Measurements from ENCODE around the gene RBM4B. TPM values are rescaled to one million over a fixed set of nuclear protein-coding genes. Genes with fewer than 3 reads are reported as not detected.

RBM4B gene
- total and polyA plus RNA-seq, 2 of the 13 experiments (the other 11 are each of a cell fraction or from before 2014, with no cell fraction given) = 25.8 to 32.4 TPM

DNA sequence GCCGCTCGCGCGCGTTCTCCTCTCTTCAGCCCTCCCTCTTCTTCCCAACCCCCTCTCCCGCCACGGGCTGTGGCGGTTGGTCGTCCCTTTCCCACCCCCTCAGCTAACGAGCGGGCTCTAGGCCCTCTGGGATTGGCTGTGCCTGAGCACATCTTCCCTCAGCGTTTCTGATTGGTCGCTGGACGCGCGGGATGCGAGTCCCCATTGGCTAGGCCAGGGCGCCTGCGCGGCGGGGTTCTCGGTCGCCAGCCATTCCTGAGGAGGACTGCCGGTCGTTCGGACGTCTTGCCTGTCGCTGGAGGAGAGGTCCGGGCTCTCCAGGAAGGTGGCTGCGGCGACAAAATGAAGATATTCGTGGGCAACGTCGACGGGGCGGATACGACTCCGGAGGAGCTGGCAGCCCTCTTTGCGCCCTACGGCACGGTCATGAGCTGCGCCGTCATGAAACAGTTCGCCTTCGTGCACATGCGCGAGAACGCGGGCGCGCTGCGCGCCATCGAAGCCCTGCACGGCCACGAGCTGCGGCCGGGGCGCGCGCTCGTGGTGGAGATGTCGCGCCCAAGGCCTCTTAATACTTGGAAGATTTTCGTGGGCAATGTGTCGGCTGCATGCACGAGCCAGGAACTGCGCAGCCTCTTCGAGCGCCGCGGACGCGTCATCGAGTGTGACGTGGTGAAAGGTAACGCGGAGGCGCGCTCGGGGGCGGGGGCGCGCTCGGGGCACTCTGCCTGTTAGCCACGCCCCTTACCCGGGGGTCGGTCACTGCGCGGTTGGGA lies 61.1 kb downstream of the RBM4B start, which contains the start of gene RBM14 (continued):
- TF ChIP-seq ZNF720 (CRISPR knock-in tag; IDR thresholded peaks at IDR 0.05) (no peak), SALL1 (CRISPR knock-in tag; IDR thresholded peaks at IDR 0.05) (peak; percentile 86), ZNF549 (CRISPR knock-in tag; IDR thresholded peaks at IDR 0.05) (peak; percentile 86; the same call in 1 of the 2 replicates), ZNF343 (CRISPR knock-in tag; IDR thresholded peaks at IDR 0.05) (peak; percentile 71; the same call in 1 of the 2 replicates), DBP (CRISPR knock-in tag; IDR thresholded peaks at IDR 0.05; ENCODE audit: not compliant biosample characterization) (peak; percentile 82), JUNB (CRISPR knock-in tag; IDR thresholded peaks at IDR 0.05; ENCODE audit: borderline replicate concordance) (no peak), NR1H2 (CRISPR knock-in tag; IDR thresholded peaks at IDR 0.05; ENCODE audit: borderline replicate concordance, low read depth) (0 out of 2 replicates have a peak, but pooled peaks have one; percentile 26), SPEN (CRISPR knock-in tag; IDR thresholded peaks at IDR 0.05; ENCODE audit: low read depth) (peak; percentile 68), RNF2 (conservative IDR thresholded peaks at IDR 0.05; ENCODE audit: low read depth) (peak; percentile 83; the same call in 1 of the 2 replicates), SCMH1 (CRISPR knock-in tag; IDR thresholded peaks at IDR 0.05; ENCODE audit: borderline replicate concordance) (no peak), MIER2 (CRISPR knock-in tag; IDR thresholded peaks at IDR 0.05) (no peak), ZNF543 (CRISPR knock-in tag; IDR thresholded peaks at IDR 0.05) (peak; percentile 79), ZZZ3 (CRISPR knock-in tag; IDR thresholded peaks at IDR 0.05; ENCODE audit: borderline replicate concordance) (peak; percentile 78), BCL6 (CRISPR knock-in tag; IDR thresholded peaks at IDR 0.05) (peak; percentile 5; the same call in 1 of the 2 replicates), TARDBP (CRISPR knock-in tag; IDR thresholded peaks at IDR 0.05) (peak; percentile 81; the same call in 1 of the 2 replicates), GATAD1 (CRISPR knock-in tag; IDR thresholded peaks at IDR 0.05) (peak; percentile 90), TEAD2 (CRISPR knock-in tag; IDR thresholded peaks at IDR 0.05) (peak; percentile 82), ZBTB43 (CRISPR knock-in tag; conservative IDR thresholded peaks at IDR 0.05) (no peak; the same call in 1 of the 2 replicates)
- TF ChIP-seq, protein P1, sequence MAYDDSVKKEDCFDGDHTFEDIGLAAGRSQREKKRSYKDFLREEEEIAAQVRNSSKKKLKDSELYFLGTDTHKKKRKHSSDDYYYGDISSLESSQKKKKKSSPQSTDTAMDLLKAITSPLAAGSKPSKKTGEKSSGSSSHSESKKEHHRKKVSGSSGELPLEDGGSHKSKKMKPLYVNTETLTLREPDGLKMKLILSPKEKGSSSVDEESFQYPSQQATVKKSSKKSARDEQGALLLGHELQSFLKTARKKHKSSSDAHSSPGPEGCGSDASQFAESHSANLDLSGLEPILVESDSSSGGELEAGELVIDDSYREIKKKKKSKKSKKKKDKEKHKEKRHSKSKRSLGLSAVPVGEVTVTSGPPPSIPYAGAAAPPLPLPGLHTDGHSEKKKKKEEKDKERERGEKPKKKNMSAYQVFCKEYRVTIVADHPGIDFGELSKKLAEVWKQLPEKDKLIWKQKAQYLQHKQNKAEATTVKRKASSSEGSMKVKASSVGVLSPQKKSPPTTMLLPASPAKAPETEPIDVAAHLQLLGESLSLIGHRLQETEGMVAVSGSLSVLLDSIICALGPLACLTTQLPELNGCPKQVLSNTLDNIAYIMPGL (CRISPR knock-in tag; IDR thresholded peaks at IDR 0.05; ENCODE audit: borderline replicate concordance in 1 of 2, low read depth in 1 of 2) = peak; percentile 87 to 89; a peak in 3 of 4 replicates
- TF ChIP-seq, protein P2, sequence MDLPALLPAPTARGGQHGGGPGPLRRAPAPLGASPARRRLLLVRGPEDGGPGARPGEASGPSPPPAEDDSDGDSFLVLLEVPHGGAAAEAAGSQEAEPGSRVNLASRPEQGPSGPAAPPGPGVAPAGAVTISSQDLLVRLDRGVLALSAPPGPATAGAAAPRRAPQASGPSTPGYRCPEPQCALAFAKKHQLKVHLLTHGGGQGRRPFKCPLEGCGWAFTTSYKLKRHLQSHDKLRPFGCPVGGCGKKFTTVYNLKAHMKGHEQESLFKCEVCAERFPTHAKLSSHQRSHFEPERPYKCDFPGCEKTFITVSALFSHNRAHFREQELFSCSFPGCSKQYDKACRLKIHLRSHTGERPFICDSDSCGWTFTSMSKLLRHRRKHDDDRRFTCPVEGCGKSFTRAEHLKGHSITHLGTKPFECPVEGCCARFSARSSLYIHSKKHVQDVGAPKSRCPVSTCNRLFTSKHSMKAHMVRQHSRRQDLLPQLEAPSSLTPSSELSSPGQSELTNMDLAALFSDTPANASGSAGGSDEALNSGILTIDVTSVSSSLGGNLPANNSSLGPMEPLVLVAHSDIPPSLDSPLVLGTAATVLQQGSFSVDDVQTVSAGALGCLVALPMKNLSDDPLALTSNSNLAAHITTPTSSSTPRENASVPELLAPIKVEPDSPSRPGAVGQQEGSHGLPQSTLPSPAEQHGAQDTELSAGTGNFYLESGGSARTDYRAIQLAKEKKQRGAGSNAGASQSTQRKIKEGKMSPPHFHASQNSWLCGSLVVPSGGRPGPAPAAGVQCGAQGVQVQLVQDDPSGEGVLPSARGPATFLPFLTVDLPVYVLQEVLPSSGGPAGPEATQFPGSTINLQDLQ (CRISPR knock-in tag; IDR thresholded peaks at IDR 0.05) = peak; percentile 77
- TF ChIP-seq, protein P3, sequence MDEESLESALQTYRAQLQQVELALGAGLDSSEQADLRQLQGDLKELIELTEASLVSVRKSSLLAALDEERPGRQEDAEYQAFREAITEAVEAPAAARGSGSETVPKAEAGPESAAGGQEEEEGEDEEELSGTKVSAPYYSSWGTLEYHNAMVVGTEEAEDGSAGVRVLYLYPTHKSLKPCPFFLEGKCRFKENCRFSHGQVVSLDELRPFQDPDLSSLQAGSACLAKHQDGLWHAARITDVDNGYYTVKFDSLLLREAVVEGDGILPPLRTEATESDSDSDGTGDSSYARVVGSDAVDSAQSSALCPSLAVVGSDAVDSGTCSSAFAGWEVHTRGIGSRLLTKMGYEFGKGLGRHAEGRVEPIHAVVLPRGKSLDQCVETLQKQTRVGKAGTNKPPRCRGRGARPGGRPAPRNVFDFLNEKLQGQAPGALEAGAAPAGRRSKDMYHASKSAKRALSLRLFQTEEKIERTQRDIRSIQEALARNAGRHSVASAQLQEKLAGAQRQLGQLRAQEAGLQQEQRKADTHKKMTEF (CRISPR knock-in tag; IDR thresholded peaks at IDR 0.05) = peak; percentile 78; the same call in 1 of the 2 replicates

Data from HepG2 (cell line).